ENCODE results near the gene METTL18.

METTL18 gene

DNA sequence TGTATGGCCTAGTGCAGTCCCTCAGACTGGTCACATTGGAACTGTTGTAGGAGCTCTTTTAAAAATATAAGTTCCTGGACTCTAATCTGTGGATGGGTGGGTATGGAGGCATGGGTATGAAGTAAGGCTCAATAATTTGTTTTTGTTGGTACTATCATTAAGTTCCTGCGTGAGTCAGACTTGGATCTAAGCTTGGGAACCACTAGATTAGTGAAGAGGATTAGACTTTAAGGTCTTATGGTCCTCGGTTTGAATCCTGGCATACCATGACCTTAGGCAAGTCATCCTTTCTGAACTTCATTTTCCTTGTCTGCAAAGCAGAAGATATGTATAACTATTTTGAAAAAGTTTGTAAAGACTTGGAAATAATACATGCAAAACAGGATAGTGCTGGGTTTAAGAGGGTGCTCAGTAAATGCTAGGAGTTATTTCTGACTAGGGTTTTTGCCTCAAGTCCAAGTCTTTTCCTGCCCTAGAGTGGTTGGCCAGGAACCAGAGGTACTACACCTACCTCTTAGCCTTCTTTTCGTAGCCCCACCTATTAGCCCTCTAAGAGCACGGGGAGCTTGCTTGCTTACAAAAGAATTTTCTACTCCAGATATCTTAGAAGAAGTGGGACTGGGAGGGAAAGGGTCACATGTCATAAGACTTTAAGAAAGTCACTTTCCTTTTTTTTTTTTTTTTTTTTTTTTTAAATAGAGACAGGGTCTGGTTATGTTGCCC lies 38.6 kb upstream of the METTL18 start:
- Mint-ChIP-seq H3K4me3 (no peak overlapping the region), H3K9me3 (peaks cover 4% of the 10 kb centered on the region), H3K4me1 (no peaks in the 10 kb centered on the region), H3K27me3 (ENCODE audit: low read depth) (no peaks in the 10 kb centered on the region), H3K27ac (no peak overlapping the region), H3K36me3 (ENCODE audit: low read depth) (peaks cover 40% of the 10 kb centered on the region)
- TF ChIP-seq, protein P1, sequence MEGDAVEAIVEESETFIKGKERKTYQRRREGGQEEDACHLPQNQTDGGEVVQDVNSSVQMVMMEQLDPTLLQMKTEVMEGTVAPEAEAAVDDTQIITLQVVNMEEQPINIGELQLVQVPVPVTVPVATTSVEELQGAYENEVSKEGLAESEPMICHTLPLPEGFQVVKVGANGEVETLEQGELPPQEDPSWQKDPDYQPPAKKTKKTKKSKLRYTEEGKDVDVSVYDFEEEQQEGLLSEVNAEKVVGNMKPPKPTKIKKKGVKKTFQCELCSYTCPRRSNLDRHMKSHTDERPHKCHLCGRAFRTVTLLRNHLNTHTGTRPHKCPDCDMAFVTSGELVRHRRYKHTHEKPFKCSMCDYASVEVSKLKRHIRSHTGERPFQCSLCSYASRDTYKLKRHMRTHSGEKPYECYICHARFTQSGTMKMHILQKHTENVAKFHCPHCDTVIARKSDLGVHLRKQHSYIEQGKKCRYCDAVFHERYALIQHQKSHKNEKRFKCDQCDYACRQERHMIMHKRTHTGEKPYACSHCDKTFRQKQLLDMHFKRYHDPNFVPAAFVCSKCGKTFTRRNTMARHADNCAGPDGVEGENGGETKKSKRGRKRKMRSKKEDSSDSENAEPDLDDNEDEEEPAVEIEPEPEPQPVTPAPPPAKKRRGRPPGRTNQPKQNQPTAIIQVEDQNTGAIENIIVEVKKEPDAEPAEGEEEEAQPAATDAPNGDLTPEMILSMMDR (IDR thresholded peaks at IDR 0.05; ENCODE audit: unreplicated experiment in 3 of 3) = no peak

DNA sequence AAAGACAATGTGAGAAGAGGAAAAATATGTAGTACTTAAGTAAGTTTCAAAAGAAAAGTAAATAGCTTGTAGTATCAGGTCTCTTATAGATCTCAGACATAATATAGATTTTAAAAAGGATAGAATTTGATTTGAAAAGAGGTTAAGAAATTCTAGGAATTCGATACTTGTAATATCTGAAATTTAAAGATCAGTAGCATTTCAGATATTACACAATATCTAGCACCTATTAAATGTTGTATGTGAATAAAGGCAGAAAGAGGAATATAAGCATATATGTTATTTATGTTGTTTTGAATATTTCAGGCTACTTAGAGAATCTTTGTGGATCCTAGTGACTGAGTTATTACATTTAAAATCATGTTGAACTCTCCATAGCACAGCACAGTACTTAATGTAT lies 35.0 kb upstream of the METTL18 start:
- TF ChIP-seq, protein P1 (IDR thresholded peaks at IDR 0.05; ENCODE audit: unreplicated experiment in 3 of 3) = no peak
- no peak overlapping the region for H3K4me3 Mint-ChIP-seq
- H3K36me3 Mint-ChIP-seq (ENCODE audit: low read depth) = peaks cover 36% of the 10 kb centered on the region
- H3K27me3 Mint-ChIP-seq (ENCODE audit: low read depth) = no peaks in the 10 kb centered on the region
- no peaks in the 10 kb centered on the region for H3K4me1 Mint-ChIP-seq
- no peak overlapping the region for H3K27ac Mint-ChIP-seq
- no peaks in the 10 kb centered on the region for H3K9me3 Mint-ChIP-seq

DNA sequence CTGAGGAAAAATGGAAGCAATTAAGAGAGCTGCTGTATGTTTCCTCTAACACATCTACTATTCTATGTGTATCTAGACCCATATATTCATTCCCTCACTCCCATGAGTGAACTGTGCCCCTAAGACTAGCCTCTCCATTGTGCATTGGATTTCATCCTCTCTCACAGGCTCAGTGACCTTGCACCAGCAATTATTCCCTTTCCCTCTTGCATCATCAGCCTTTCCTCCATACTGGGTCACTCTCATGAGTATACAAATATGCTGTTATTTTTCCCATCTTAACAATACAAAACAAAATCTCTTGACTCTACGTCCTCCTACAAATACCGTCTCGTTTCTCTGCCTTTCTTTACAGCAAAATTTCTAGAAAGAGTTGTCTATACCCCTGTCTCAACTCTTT lies 29.4 kb upstream of the METTL18 start:
- Mint-ChIP-seq H3K4me3 (no peak overlapping the region), H3K9me3 (no peaks in the 10 kb centered on the region), H3K27ac (no peak overlapping the region), H3K36me3 (ENCODE audit: low read depth) (peaks cover 28% of the 10 kb centered on the region), H3K4me1 (no peaks in the 10 kb centered on the region), H3K27me3 (ENCODE audit: low read depth) (no peaks in the 10 kb centered on the region)
- TF ChIP-seq, protein P1 (IDR thresholded peaks at IDR 0.05; ENCODE audit: unreplicated experiment in 3 of 3) = no peak

DNA sequence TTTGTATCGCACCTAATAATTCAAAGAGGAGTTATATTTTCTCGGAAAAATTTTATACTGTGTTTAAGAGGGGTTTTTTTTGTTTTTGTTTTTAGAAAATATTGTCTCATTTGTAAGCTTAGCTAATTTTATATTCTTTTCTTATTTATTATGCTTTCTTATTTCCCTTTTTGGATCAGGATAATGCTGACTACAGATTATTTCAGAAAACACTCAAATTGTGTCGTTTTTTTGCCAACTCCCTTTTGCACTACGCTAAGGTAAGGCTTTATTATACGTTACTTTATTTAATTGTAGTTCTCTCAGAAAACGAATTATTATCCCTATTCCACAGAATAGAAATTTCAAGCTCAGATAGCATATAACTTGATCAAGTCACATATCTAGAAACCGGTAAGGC lies 26.8 kb upstream of the METTL18 start:
- Mint-ChIP-seq H3K27ac (no peak overlapping the region), H3K4me1 (no peaks in the 10 kb centered on the region), H3K27me3 (ENCODE audit: low read depth) (no peaks in the 10 kb centered on the region), H3K9me3 (peaks cover 2% of the 10 kb centered on the region), H3K4me3 (no peak overlapping the region), H3K36me3 (ENCODE audit: low read depth) (peaks cover 34% of the 10 kb centered on the region)
- TF ChIP-seq, protein P1 (IDR thresholded peaks at IDR 0.05; ENCODE audit: unreplicated experiment in 3 of 3) = no peak

DNA sequence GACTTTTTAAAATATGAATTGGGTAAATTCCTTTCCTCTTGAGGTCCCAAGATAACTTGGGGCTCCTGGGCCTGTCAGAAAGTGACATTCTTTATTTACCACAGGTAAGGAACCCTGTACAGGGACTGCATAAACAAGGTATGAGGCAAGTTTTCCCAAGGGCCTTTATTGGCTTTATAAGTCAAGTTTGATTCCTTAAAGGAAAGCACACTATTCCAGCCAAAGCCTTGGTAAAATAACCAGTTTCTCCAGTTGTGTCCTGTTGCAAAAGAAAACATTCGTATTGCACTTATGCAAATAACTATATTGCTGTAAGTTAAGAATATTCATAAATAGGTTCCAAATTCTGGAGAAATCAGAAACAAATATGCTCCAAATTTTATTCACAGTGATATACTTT lies 21.9 kb upstream of the METTL18 start:
- Mint-ChIP-seq H3K9me3 (peaks cover 2% of the 10 kb centered on the region), H3K27ac (no peak overlapping the region), H3K4me1 (no peaks in the 10 kb centered on the region), H3K4me3 (no peak overlapping the region), H3K36me3 (ENCODE audit: low read depth) (peaks cover 49% of the 10 kb centered on the region), H3K27me3 (ENCODE audit: low read depth) (no peaks in the 10 kb centered on the region)
- TF ChIP-seq, protein P1 (IDR thresholded peaks at IDR 0.05; ENCODE audit: unreplicated experiment in 3 of 3) = no peak

DNA sequence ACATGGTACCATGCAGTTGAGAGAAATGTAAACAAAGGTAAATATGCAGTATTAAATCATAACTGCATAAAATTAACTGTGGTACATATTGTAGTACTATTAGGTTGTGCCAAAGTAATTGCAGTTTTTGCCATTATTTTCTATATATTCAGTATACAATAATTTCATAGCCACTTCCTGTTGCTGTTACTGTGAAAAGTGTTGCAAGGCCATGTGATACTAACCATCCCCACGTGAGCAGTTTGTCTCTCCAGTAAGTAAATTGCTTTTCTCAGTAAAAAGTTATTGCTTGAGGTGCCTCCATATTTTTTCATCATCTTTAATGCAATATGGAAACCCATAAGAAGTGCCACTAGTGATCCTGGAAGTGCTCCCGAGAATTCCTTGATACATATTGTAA lies 19.6 kb upstream of the METTL18 start:
- Mint-ChIP-seq H3K4me1 (no peaks in the 10 kb centered on the region), H3K9me3 (peaks cover 2% of the 10 kb centered on the region), H3K4me3 (no peak overlapping the region), H3K27me3 (ENCODE audit: low read depth) (no peaks in the 10 kb centered on the region), H3K36me3 (ENCODE audit: low read depth) (peaks cover 46% of the 10 kb centered on the region), H3K27ac (no peak overlapping the region)
- TF ChIP-seq, protein P1 (IDR thresholded peaks at IDR 0.05; ENCODE audit: unreplicated experiment in 3 of 3) = no peak

Measured in nephron (organoid).